H7 (cell line): Measurements from ENCODE around the gene PRR15L. TPM values are rescaled to one million over a fixed set of nuclear protein-coding genes. Genes with fewer than 3 reads are reported as not detected.

ENCODE experiments used
- DNase-seq: peaks from one replicate; pipeline ENCODE4 v3.0.0; 2012
- H3K27me3 ChIP-seq: 2 replicates; pipeline ENCODE4 v1.6.0; 2011; ENCODE audit warnings: mild to moderate bottlenecking, low read length; ENCODE audit not compliant: control insufficient read depth, insufficient read depth
- H3K36me3 ChIP-seq: replicated peaks from 2 replicates; pipeline ENCODE4 v1.5.1; 2011; ENCODE audit warnings: low read length; ENCODE audit not compliant: control insufficient read depth, insufficient read depth
- H3K4me3 ChIP-seq: 2 replicates; pipeline ENCODE4 v1.5.1; 2011; ENCODE audit warnings: low read depth, mild to moderate bottlenecking, control low read depth, low read length, moderate library complexity; ENCODE audit not compliant: insufficient read depth
- total RNA-seq: library from RNA; depleted of rRNA; stranded (reverse); fragments of >200 nt; shearing (Covaris generic); gene quantifications from 2 replicates; pipeline ENCODE4 v1.2.3, GENCODE V29; 2014

The PRR15L gene
- total RNA-seq, 1 experiment from 2014 or later = 0.10 TPM

GRCh38 chr17:47959825-47960655, 2.4 kb upstream of the PRR15L start:
- no peaks in the 10 kb centered on the region for H3K36me3 ChIP-seq
- H3K4me3 ChIP-seq = no peak overlapping the region
- peak; percentile 48 for DNase-seq
- peaks cover 4% of the 10 kb centered on the region for H3K27me3 ChIP-seq

- Histone ChIP-seq H3K36me3 (no peaks in the 10 kb centered on the region), H3K27me3 (peaks cover 4% of the 10 kb centered on the region), H3K4me3 (no peak overlapping the region)
- DNase-seq = no peak
Measured at GRCh38 chr17:47956791-47957590, 692 bp downstream of the PRR15L start.

- Histone ChIP-seq H3K27me3 (peaks cover 4% of the 10 kb centered on the region), H3K4me3 (no peak overlapping the region)
- no peak for DNase-seq
Measured at GRCh38 chr17:47955497-47956461, 1.9 kb downstream of the PRR15L start.

GRCh38 chr17:47953909-47954308, 3.8 kb downstream of the PRR15L start:
- no peak overlapping the region for H3K4me3 ChIP-seq
- no peaks in the 10 kb centered on the region for H3K36me3 ChIP-seq
- DNase-seq = no peak
- peaks cover 9% of the 10 kb centered on the region for H3K27me3 ChIP-seq

More at GRCh38 chr17:47955497-47956461, 1.9 kb downstream of the PRR15L start:
- no peaks in the 10 kb centered on the region for H3K36me3 ChIP-seq

- Histone ChIP-seq H3K27me3 (peaks cover 6% of the 10 kb centered on the region), H3K36me3 (no peaks in the 10 kb centered on the region), H3K4me3 (no peak overlapping the region)
- DNase-seq = no peak
Measured at GRCh38 chr17:47952171-47953021, 5.3 kb downstream of the PRR15L start.

GRCh38 chr17:47950448-47950847, 7.2 kb downstream of the PRR15L start:
- DNase-seq = no peak
- Histone ChIP-seq H3K4me3 (no peak overlapping the region), H3K36me3 (no peaks in the 10 kb centered on the region; the same call in 1 of the 2 replicates), H3K27me3 (peaks cover 5% of the 10 kb centered on the region; the same call in 1 of the 2 replicates)

- Histone ChIP-seq H3K27me3 (peaks cover 5% of the 10 kb centered on the region; the same call in 1 of the 2 replicates), H3K4me3 (no peak overlapping the region), H3K36me3 (no peaks in the 10 kb centered on the region; the same call in 1 of the 2 replicates)
- no peak for DNase-seq
Measured at GRCh38 chr17:47949946-47950345, 7.7 kb downstream of the PRR15L start.

GRCh38 chr17:47949197-47949759, 8.4 kb downstream of the PRR15L start:
- H3K4me3 ChIP-seq = peak overlapping the region; percentile 4; the same call in 1 of the 2 replicates
- DNase-seq = peak; percentile 90
- peaks cover 5% of the 10 kb centered on the region; the same call in 1 of the 2 replicates for H3K27me3 ChIP-seq
- no peaks in the 10 kb centered on the region; the same call in none of the 2 replicates for H3K36me3 ChIP-seq

- no peaks in the 10 kb centered on the region; the same call in none of the 2 replicates for H3K36me3 ChIP-seq
- H3K27me3 ChIP-seq = peaks cover 5% of the 10 kb centered on the region; the same call in 1 of the 2 replicates
- no peak overlapping the region for H3K4me3 ChIP-seq
- no peak for DNase-seq
Measured at GRCh38 chr17:47948706-47949196, 8.9 kb downstream of the PRR15L start.

- no peaks in the 10 kb centered on the region; the same call in none of the 2 replicates for H3K36me3 ChIP-seq
- H3K27me3 ChIP-seq = peaks cover 5% of the 10 kb centered on the region; the same call in 1 of the 2 replicates
- peak; percentile 91 for DNase-seq
- H3K4me3 ChIP-seq = no peak overlapping the region
Measured at GRCh38 chr17:47946929-47947397, 10.7 kb downstream of the PRR15L start.

- no peak overlapping the region for H3K4me3 ChIP-seq
- H3K36me3 ChIP-seq = no peaks in the 10 kb centered on the region; the same call in none of the 2 replicates
- DNase-seq = no peak
- H3K27me3 ChIP-seq = peaks cover 5% of the 10 kb centered on the region; the same call in 1 of the 2 replicates
Measured at GRCh38 chr17:47946516-47946915, 11.2 kb downstream of the PRR15L start.

GRCh38 chr17:47945529-47946508, 11.9 kb downstream of the PRR15L start:
- no peak overlapping the region for H3K4me3 ChIP-seq

More at GRCh38 chr17:47945529-47946508, 11.9 kb downstream of the PRR15L start:
- Histone ChIP-seq H3K36me3 (no peaks in the 10 kb centered on the region; the same call in none of the 2 replicates), H3K27me3 (peaks cover 7% of the 10 kb centered on the region)
- DNase-seq = no peak
